GM12878 (cell line): ENCODE measurements around the gene FARS2. TPM values are rescaled to one million over a fixed set of nuclear protein-coding genes. Genes with fewer than 3 reads are reported as not detected.

Experiments
- ASH2L ChIP-seq: fragments of 300-600, 200-600 bp; sonication (generic); IDR thresholded peaks from 2 replicates; pipeline ENCODE4 v1.6.1; 2017; ENCODE audit warnings: low read depth, mild to moderate bottlenecking, borderline replicate concordance
- BCLAF1 ChIP-seq: fragments of 450-650 bp; IDR thresholded peaks from 2 replicates; pipeline ENCODE4 v1.6.1; 2017; ENCODE audit warnings: antibody characterized with exemption, mild to moderate bottlenecking, moderate library complexity
- GABPA ChIP-seq: IDR thresholded peaks from 2 replicates; pipeline ENCODE4 v1.6.1; 2014; ENCODE audit warnings: antibody characterized with exemption, low read depth, mild to moderate bottlenecking, inconsistent platforms
- HDGF ChIP-seq: fragments of 450-650 bp; IDR thresholded peaks from 2 replicates; pipeline ENCODE4 v1.6.1; 2016; ENCODE audit warnings: antibody characterized with exemption
- JUND ChIP-seq: IDR thresholded peaks from 2 replicates; pipeline ENCODE4 v1.6.1; 2012; ENCODE audit warnings: low read depth, mild to moderate bottlenecking, low read length, improper control_type of control experiment, moderate library complexity
- NR2C1 ChIP-seq: fragments of 450-650 bp; IDR thresholded peaks from 2 replicates; pipeline ENCODE4 v1.6.1; 2017; ENCODE audit warnings: antibody characterized with exemption, mild to moderate bottlenecking, moderate library complexity
- NR2C2 ChIP-seq: IDR thresholded peaks from 2 replicates; pipeline ENCODE4 v1.6.1; 2011; ENCODE audit warnings: borderline replicate concordance, low read depth; ENCODE audit not compliant: control insufficient read depth, insufficient read length
- RAD51 ChIP-seq: fragments of 450-650 bp; IDR thresholded peaks from 2 replicates; pipeline ENCODE4 v1.6.1; 2016; ENCODE audit warnings: moderate library complexity, mild to moderate bottlenecking, inconsistent platforms
- RBBP5 ChIP-seq: fragments of 200-600 bp; sonication (generic); conservative IDR thresholded peaks from 2 replicates; pipeline ENCODE4 v1.6.1; 2016
- SIN3A ChIP-seq: IDR thresholded peaks from 2 replicates; pipeline ENCODE4 v1.6.1; 2012; ENCODE audit warnings: low read depth, low read length, improper control_type of control experiment
- SMC3 ChIP-seq: IDR thresholded peaks from 2 replicates; pipeline ENCODE4 v1.6.1; 2011; ENCODE audit warnings: low read length, improper control_type of control experiment, borderline replicate concordance
- ZBTB40 ChIP-seq: fragments of 450-650 bp; IDR thresholded peaks from 2 replicates; pipeline ENCODE4 v1.6.1; 2016; ENCODE audit warnings: mild to moderate bottlenecking, moderate library complexity, borderline replicate concordance
- ZNF24 ChIP-seq: fragments of 450-650 bp; IDR thresholded peaks from 2 replicates; pipeline ENCODE4 v1.6.1; 2017; ENCODE audit warnings: antibody characterized with exemption, mild to moderate bottlenecking
- ZNF687 ChIP-seq: fragments of 450-650 bp; IDR thresholded peaks from 2 replicates; pipeline ENCODE4 v1.6.1; 2017; ENCODE audit warnings: mild to moderate bottlenecking, moderate library complexity
- polyA plus RNA-seq, 11 experiments: library from polyadenylated mRNA; depleted of rRNA in 4 of 11; unstranded in 6 of 11; stranded (reverse) in 5 of 11; fragments of >200 nt; fragmentation: Nextera tagmentation in 4 of 11; fragmentation: Illumina TruSeq in 1 of 11; extraction: Ambion mirVana in 4 of 11; extraction: Trizol in 1 of 11; gene quantifications; 1 replicate in 1 of 11; 2 replicates in 10 of 11; pipeline versions ENCODE4 v1.2.1 to v1.2.3, GENCODE V29; 2011 to 2016; ENCODE audit warnings: inconsistent platforms in 2 of 11, missing spikeins in 2 of 11, low read depth in 1 of 11
- total RNA-seq, 4 experiments: library from RNA; depleted of rRNA in 3 of 4; stranded (reverse); fragments of >200 nt in 3 of 4; fragmentation: Illumina TruSeq in 1 of 4; extraction: Trizol in 1 of 4; gene quantifications; 2 replicates each; pipeline versions ENCODE4 v1.2.1 to v1.2.3, GENCODE V29; 2013 to 2021
- TF ChIP-seq, protein P1 (sequence below): IDR thresholded peaks from 2 replicates; pipeline ENCODE4 v1.6.1; 2012; ENCODE audit warnings: low read depth, low read length, improper control_type of control experiment
- TF ChIP-seq, protein P2 (sequence below): fragments of 450-650 bp; IDR thresholded peaks from 2 replicates; pipeline ENCODE4 v1.6.1; 2017; ENCODE audit warnings: mild to moderate bottlenecking, low read depth, inconsistent platforms; ENCODE audit not compliant: poor library complexity, severe bottlenecking

Gene FARS2
- total and polyA plus RNA-seq, 10 of the 15 experiments (the other 5 are each of a cell fraction or from before 2014, with no cell fraction given) = 16.8 to 46.7 (median 25.6) TPM

DNA sequence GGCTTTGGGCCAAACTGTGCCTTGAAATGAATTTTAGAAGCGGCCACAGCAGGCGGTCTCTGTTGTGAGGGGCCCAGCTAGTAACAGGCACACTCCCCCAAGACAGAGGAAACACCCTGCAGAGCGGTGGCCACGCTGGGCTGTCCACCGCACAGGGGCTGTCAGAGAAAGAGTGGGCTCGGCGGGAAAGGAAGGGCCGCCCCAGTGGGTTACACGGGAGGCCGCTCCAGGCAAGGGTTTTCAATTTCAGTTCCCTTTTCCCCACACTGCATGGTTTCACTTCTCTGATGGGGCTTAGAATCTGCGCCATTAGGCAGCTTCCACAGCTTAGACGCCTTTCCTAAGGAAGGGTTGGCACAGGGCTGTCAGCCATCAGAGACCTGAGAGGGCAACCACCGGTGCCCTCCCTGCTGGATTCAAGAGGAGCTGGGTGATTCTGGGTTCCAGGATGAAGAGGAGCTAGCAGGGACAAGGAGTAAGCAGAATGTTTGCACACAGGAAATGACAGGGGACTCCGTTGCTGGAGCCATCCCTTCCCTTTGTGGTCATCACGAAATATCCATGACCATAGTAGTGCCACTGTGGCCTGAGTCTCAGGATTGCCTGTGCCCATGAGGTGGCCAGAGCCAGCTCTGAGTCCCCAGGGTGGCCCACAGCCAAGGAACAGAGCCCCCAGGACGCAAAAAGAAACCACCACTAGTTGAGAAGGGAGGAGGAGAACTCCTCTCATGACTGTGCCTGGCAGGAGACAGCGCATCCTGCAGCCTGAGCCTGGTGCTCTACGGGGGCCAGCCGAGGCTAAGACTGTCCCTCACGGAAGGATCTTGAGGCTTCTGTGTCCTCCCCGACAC, 462.8 kb downstream of the FARS2 start (continued):
- TF ChIP-seq ZNF687 (no peak), JUND (no peak), SMC3 (no peak; the same call in 1 of the 2 replicates), RBBP5 (no peak), NR2C2 (no peak), ZNF24 (no peak), RAD51 (no peak), ASH2L (no peak), HDGF (no peak), SIN3A (no peak), BCLAF1 (no peak), GABPA (no peak), ZBTB40 (no peak), NR2C1 (no peak)
- TF ChIP-seq, protein P1, sequence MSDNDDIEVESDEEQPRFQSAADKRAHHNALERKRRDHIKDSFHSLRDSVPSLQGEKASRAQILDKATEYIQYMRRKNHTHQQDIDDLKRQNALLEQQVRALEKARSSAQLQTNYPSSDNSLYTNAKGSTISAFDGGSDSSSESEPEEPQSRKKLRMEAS = no peak
- TF ChIP-seq, protein P2, sequence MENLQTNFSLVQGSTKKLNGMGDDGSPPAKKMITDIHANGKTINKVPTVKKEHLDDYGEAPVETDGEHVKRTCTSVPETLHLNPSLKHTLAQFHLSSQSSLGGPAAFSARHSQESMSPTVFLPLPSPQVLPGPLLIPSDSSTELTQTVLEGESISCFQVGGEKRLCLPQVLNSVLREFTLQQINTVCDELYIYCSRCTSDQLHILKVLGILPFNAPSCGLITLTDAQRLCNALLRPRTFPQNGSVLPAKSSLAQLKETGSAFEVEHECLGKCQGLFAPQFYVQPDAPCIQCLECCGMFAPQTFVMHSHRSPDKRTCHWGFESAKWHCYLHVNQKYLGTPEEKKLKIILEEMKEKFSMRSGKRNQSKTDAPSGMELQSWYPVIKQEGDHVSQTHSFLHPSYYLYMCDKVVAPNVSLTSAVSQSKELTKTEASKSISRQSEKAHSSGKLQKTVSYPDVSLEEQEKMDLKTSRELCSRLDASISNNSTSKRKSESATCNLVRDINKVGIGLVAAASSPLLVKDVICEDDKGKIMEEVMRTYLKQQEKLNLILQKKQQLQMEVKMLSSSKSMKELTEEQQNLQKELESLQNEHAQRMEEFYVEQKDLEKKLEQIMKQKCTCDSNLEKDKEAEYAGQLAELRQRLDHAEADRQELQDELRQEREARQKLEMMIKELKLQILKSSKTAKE = no peak
